HCT116 (cell line): ENCODE measurements around the gene GRK1. TPM values are rescaled to one million over a fixed set of nuclear protein-coding genes. Genes with fewer than 3 reads are reported as not detected.

Experiments
- ATAC-seq: fragments of 200-7000 bp; cut with Tn5 transposase; 2 replicates; pipeline ENCODE4 v1.9.1; 2020; ENCODE audit warnings: mild to moderate bottlenecking, moderate library complexity
- BruUV-seq: library from RNA; stranded (reverse); fragments of 400-500 nt; replicated peaks from 2 replicates; lab custom pipeline; 2021; lab: Mats Ljungman, UMichigan
- CTCF ChIA-PET: fragments of 300-600 bp; sonication (Branson Sonifier 250); formaldehyde crosslinking; loops from one replicate; lab custom pipeline; 2021; ENCODE audit warnings: antibody characterized with exemption; lab: Charles Lee
- POLR2A ChIA-PET: fragments of 300-600, 350-600 bp; sonication (Branson Sonifier 250); formaldehyde crosslinking; loops from one replicate; lab custom pipeline; 2021; ENCODE audit warnings: antibody characterized with exemption; lab: Charles Lee
- RAD21 ChIA-PET, 2 experiments: fragments of 300-600 bp; sonication (Branson Sonifier 250); formaldehyde crosslinking; loops; one replicate each; lab custom pipeline; 2023; ENCODE audit warnings: low total read pairs in 2 of 2; ENCODE audit not compliant: uncharacterized antibody in 2 of 2, unreplicated experiment in 2 of 2, low non-redundant PET in 1 of 2; lab: Charles Lee
- DNase-seq: peaks from one replicate; pipeline ENCODE4 v3.0.0-alpha.2; 2010; ENCODE audit warnings: low read depth, low spot score
- H2AFZ ChIP-seq: fragments of 200-600 bp; shearing (Covaris generic), sonication (generic); 2 replicates; pipeline ENCODE4 v1.6.1; 2017; ENCODE audit warnings: low read depth, mixed run types, mixed read lengths, antibody characterized with exemption, low read length; ENCODE audit not compliant: poor library complexity, severe bottlenecking
- H3K27ac ChIP-seq: 2 replicates; pipeline ENCODE4 v1.5.1; 2012; ENCODE audit warnings: low read depth, low read length
- H3K27me3 ChIP-seq: fragments of 200-600 bp; sonication (generic); 2 replicates; pipeline ENCODE4 v1.6.1; 2016; ENCODE audit warnings: mixed run types, low read length, mixed read lengths; ENCODE audit not compliant: insufficient read depth
- H3K36me3 ChIP-seq, 2 experiments: fragments of 200-500 bp in 1 of 2; fragments of 200-600 bp in 1 of 2; sonication (Bioruptor generic) in 1 of 2; sonication (generic) in 1 of 2; 2 replicates each; pipeline versions ENCODE4 v1.5.1 to v1.6.1; 2014 to 2016; ENCODE audit warnings: low read length in 2 of 2, inconsistent platforms in 1 of 2, mixed read lengths in 1 of 2, mixed run types in 1 of 2; ENCODE audit not compliant: insufficient read depth in 2 of 2, control insufficient read depth in 1 of 2
- H3K4me1 ChIP-seq, 2 experiments: fragments of 200-600 bp in 1 of 2; sonication (generic) in 1 of 2; 2 replicates each; pipeline versions ENCODE4 v1.5.1 to v1.6.1; 2012 to 2017; ENCODE audit warnings: low read length in 2 of 2, inconsistent platforms in 1 of 2, mild to moderate bottlenecking in 1 of 2, mixed read lengths in 1 of 2, mixed run types in 1 of 2, moderate library complexity in 1 of 2; ENCODE audit not compliant: insufficient read depth in 2 of 2, control insufficient read depth in 1 of 2
- H3K4me2 ChIP-seq: fragments of 200-600 bp; sonication (generic); 2 replicates; pipeline ENCODE4 v1.6.1; 2017; ENCODE audit warnings: mixed run types, low read length, mixed read lengths
- H3K4me3 ChIP-seq, 2 experiments: fragments of 200-600 bp in 1 of 2; sonication (generic) in 1 of 2; replicated peaks in 1 of 2; 2 replicates each; pipeline ENCODE4 v1.5.1; 2011 to 2016; ENCODE audit warnings: low read length in 2 of 2, control low read depth in 1 of 2, low read depth in 1 of 2, mild to moderate bottlenecking in 1 of 2, mixed read lengths in 1 of 2, mixed run types in 1 of 2
- H3K79me2 ChIP-seq: fragments of 200-600 bp; sonication (generic); 2 replicates; pipeline ENCODE4 v1.6.1; 2017; ENCODE audit warnings: mild to moderate bottlenecking, mixed run types, low read length, moderate library complexity, mixed read lengths; ENCODE audit not compliant: insufficient read depth
- H3K9ac ChIP-seq: fragments of 200-600 bp; sonication (generic); 2 replicates; pipeline ENCODE4 v1.6.1; 2016; ENCODE audit warnings: low read length, mixed read lengths
- H3K9me2 ChIP-seq: fragments of 200-600 bp; sonication (generic), shearing (Covaris generic); 2 replicates; pipeline ENCODE4 v1.6.1; 2017; ENCODE audit warnings: mixed run types, mild to moderate bottlenecking, moderate library complexity; ENCODE audit not compliant: insufficient read depth
- H3K9me3 ChIP-seq, 2 experiments: fragments of 200-500 bp in 1 of 2; fragments of 200-600 bp in 1 of 2; sonication (Bioruptor generic) in 1 of 2; sonication (generic) in 1 of 2; 2 replicates each; pipeline ENCODE4 v1.6.1; 2014 to 2017; ENCODE audit warnings: low read length in 2 of 2, mixed read lengths in 2 of 2, inconsistent platforms in 1 of 2, low read depth in 1 of 2, mild to moderate bottlenecking in 1 of 2, mixed run types in 1 of 2, moderate library complexity in 1 of 2; ENCODE audit not compliant: control insufficient read depth in 1 of 2, insufficient read depth in 1 of 2
- H4K20me1 ChIP-seq: fragments of 200-600 bp; sonication (generic), shearing (Covaris generic); 2 replicates; pipeline ENCODE4 v1.6.1; 2017; ENCODE audit warnings: mixed run types, mild to moderate bottlenecking, moderate library complexity; ENCODE audit not compliant: insufficient read depth
- CBX3 ChIP-seq: IDR thresholded peaks from 2 replicates; pipeline ENCODE4 v1.6.1; 2012; ENCODE audit warnings: low read depth
- CEBPB ChIP-seq: IDR thresholded peaks from 2 replicates; pipeline ENCODE4 v1.6.1; 2012; ENCODE audit warnings: low read depth
- ELF1 ChIP-seq: IDR thresholded peaks from 2 replicates; pipeline ENCODE4 v1.6.1; 2012; ENCODE audit warnings: low read depth, borderline replicate concordance
- EZH2phosphoT487 ChIP-seq: fragments of 200-600 bp; IDR thresholded peaks from 2 replicates; pipeline ENCODE4 v1.6.1; 2018; ENCODE audit warnings: antibody characterized with exemption, borderline replicate concordance
- JUND ChIP-seq: IDR thresholded peaks from 2 replicates; pipeline ENCODE4 v1.6.1; 2012
- POLR2A ChIP-seq: IDR thresholded peaks from 2 replicates; pipeline ENCODE4 v1.7.0; 2011; ENCODE audit warnings: borderline replicate concordance; ENCODE audit not compliant: insufficient read depth, insufficient read length; ENCODE audit errors: extremely low read depth
- POLR2AphosphoS5 ChIP-seq: IDR thresholded peaks from 2 replicates; pipeline ENCODE4 v1.6.1; 2011; ENCODE audit warnings: mild to moderate bottlenecking, low read depth, low read length, moderate library complexity
- RAD21 ChIP-seq: IDR thresholded peaks from 2 replicates; pipeline ENCODE4 v1.6.1; 2012; ENCODE audit warnings: low read depth, mild to moderate bottlenecking
- SIN3A ChIP-seq: IDR thresholded peaks from 2 replicates; pipeline ENCODE4 v1.6.1; 2012; ENCODE audit warnings: low read depth
- TCF7L2 ChIP-seq: IDR thresholded peaks from 2 replicates; pipeline ENCODE4 v1.7.0; 2011; ENCODE audit warnings: borderline replicate concordance, inconsistent platforms; ENCODE audit not compliant: insufficient read depth, insufficient read length; ENCODE audit errors: extremely low read depth
- YY1 ChIP-seq: IDR thresholded peaks from 2 replicates; pipeline ENCODE4 v1.6.1; 2011; ENCODE audit warnings: low read length, low read depth, moderate library complexity, mild to moderate bottlenecking; ENCODE audit not compliant: insufficient replicate concordance; ENCODE audit errors: extremely low read depth
- ZFX ChIP-seq: fragments of 450-650 bp; IDR thresholded peaks from 2 replicates; pipeline ENCODE4 v1.6.1; 2017
- ZNF274 ChIP-seq: fragments of 200-500 bp; sonication (Bioruptor generic); IDR thresholded peaks from 2 replicates; pipeline ENCODE4 v1.6.1; 2014; ENCODE audit warnings: mild to moderate bottlenecking, low read depth, low read length, inconsistent platforms
- intact Hi-C: fragments of 100-400 bp; cut with micrococcal nuclease; formaldehyde crosslinking; loops from 2 replicates; pipeline ENCODE4 v1.10.0; 2022
- total RNA-seq: library from RNA; stranded (reverse); gene quantifications from one replicate; pipeline ENCODE4 v1.2.1, GENCODE V29; 2021; ENCODE audit not compliant: unreplicated experiment
- TF ChIP-seq, protein P1 (sequence below), 3 experiments: fragments of 200-600 bp in 1 of 3; sonication (generic) in 1 of 3; IDR thresholded peaks in 2 of 3; conservative IDR thresholded peaks in 1 of 3; 2 replicates each; pipeline ENCODE4 v1.5.1; 2012 to 2017; ENCODE audit warnings: low read depth in 2 of 3, low read length in 2 of 3, antibody characterized with exemption in 1 of 3, borderline replicate concordance in 1 of 3, control low read depth in 1 of 3, mild to moderate bottlenecking in 1 of 3, mixed read lengths in 1 of 3, mixed run types in 1 of 3, moderate library complexity in 1 of 3; ENCODE audit not compliant: insufficient read depth in 1 of 3
- TF ChIP-seq, protein P2 (sequence below): IDR thresholded peaks from 2 replicates; pipeline ENCODE4 v1.6.1; 2011; ENCODE audit warnings: mild to moderate bottlenecking, low read length, moderate library complexity; ENCODE audit not compliant: insufficient replicate concordance; ENCODE audit errors: extremely low read depth
- TF ChIP-seq, protein P3 (sequence below): IDR thresholded peaks from 2 replicates; pipeline ENCODE4 v1.6.1; 2012
- TF ChIP-seq, protein P4 (sequence below): IDR thresholded peaks from 2 replicates; pipeline ENCODE4 v1.6.1; 2012; ENCODE audit warnings: low read depth

GRK1 gene
- total RNA-seq, 1 experiment from 2014 or later, result not detected

DNA sequence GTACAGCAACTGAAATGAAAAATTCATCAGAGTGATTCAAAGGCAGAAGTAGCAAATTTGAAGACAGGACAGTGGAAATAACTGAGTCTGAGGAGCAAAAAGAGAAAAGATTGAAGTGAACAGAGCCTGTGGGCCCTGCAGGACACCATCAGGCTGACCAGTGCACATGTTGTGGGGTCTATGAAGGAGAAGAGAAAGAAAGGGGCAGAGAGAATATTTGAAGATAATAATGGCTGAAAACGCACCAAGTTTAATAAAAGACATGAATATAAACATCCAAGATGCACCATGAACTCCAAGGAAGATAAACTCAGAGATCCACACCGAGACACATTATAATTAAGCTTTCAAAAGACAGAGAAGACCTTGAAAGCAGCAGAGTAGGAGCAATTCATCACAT is 24.5 kb upstream of the GRK1 start:
- CTCF ChIA-PET, result no interaction called here
- no peak overlapping the region for H3K4me3 ChIP-seq

More for the DNA sequence above, 24.5 kb upstream of the GRK1 start:
- ChIA-PET POLR2A (no interaction called here), RAD21 (no interaction called here)
- H3K9me3 ChIP-seq, result no peaks in the 10 kb centered on the region
- peaks cover 7 to 9% of the 10 kb centered on the region in 2 experiments; a peak in 3 of 4 replicates for H3K4me1 ChIP-seq
- ATAC-seq (no peak), DNase-seq (no peak)
- H4K20me1 ChIP-seq, result no peaks in the 10 kb centered on the region
- H3K79me2 ChIP-seq, result no peaks in the 10 kb centered on the region
- H3K27ac ChIP-seq, result no peak overlapping the region
- H3K9ac ChIP-seq, result no peak overlapping the region
- intact Hi-C loops, result no loop called here
- TF ChIP-seq TCF7L2, result no peak
- TF ChIP-seq ELF1, result no peak
- TF ChIP-seq, protein P1, sequence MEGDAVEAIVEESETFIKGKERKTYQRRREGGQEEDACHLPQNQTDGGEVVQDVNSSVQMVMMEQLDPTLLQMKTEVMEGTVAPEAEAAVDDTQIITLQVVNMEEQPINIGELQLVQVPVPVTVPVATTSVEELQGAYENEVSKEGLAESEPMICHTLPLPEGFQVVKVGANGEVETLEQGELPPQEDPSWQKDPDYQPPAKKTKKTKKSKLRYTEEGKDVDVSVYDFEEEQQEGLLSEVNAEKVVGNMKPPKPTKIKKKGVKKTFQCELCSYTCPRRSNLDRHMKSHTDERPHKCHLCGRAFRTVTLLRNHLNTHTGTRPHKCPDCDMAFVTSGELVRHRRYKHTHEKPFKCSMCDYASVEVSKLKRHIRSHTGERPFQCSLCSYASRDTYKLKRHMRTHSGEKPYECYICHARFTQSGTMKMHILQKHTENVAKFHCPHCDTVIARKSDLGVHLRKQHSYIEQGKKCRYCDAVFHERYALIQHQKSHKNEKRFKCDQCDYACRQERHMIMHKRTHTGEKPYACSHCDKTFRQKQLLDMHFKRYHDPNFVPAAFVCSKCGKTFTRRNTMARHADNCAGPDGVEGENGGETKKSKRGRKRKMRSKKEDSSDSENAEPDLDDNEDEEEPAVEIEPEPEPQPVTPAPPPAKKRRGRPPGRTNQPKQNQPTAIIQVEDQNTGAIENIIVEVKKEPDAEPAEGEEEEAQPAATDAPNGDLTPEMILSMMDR (IDR thresholded peaks at IDR 0.05 in 2 of 3, conservative IDR thresholded peaks at IDR 0.05 in 1 of 3; ENCODE audit: borderline replicate concordance in 1 of 3, insufficient read depth in 1 of 3, low read depth in 2 of 3, low read length in 2 of 3), result no peak
- TF ChIP-seq, protein P2, sequence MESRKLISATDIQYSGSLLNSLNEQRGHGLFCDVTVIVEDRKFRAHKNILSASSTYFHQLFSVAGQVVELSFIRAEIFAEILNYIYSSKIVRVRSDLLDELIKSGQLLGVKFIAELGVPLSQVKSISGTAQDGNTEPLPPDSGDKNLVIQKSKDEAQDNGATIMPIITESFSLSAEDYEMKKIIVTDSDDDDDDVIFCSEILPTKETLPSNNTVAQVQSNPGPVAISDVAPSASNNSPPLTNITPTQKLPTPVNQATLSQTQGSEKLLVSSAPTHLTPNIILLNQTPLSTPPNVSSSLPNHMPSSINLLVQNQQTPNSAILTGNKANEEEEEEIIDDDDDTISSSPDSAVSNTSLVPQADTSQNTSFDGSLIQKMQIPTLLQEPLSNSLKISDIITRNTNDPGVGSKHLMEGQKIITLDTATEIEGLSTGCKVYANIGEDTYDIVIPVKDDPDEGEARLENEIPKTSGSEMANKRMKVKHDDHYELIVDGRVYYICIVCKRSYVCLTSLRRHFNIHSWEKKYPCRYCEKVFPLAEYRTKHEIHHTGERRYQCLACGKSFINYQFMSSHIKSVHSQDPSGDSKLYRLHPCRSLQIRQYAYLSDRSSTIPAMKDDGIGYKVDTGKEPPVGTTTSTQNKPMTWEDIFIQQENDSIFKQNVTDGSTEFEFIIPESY, result no peak
- no peak for TF ChIP-seq POLR2A
- TF ChIP-seq YY1, result no peak
- no peak for TF ChIP-seq RAD21
- TF ChIP-seq CBX3, result no peak
- no peak for TF ChIP-seq EZH2phosphoT487
- TF ChIP-seq JUND, result no peak
- no peak for TF ChIP-seq POLR2AphosphoS5
- TF ChIP-seq, protein P3, sequence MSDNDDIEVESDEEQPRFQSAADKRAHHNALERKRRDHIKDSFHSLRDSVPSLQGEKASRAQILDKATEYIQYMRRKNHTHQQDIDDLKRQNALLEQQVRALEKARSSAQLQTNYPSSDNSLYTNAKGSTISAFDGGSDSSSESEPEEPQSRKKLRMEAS, result no peak
- no peak for TF ChIP-seq CEBPB
- TF ChIP-seq ZNF274, result no peak
- TF ChIP-seq, protein P4, sequence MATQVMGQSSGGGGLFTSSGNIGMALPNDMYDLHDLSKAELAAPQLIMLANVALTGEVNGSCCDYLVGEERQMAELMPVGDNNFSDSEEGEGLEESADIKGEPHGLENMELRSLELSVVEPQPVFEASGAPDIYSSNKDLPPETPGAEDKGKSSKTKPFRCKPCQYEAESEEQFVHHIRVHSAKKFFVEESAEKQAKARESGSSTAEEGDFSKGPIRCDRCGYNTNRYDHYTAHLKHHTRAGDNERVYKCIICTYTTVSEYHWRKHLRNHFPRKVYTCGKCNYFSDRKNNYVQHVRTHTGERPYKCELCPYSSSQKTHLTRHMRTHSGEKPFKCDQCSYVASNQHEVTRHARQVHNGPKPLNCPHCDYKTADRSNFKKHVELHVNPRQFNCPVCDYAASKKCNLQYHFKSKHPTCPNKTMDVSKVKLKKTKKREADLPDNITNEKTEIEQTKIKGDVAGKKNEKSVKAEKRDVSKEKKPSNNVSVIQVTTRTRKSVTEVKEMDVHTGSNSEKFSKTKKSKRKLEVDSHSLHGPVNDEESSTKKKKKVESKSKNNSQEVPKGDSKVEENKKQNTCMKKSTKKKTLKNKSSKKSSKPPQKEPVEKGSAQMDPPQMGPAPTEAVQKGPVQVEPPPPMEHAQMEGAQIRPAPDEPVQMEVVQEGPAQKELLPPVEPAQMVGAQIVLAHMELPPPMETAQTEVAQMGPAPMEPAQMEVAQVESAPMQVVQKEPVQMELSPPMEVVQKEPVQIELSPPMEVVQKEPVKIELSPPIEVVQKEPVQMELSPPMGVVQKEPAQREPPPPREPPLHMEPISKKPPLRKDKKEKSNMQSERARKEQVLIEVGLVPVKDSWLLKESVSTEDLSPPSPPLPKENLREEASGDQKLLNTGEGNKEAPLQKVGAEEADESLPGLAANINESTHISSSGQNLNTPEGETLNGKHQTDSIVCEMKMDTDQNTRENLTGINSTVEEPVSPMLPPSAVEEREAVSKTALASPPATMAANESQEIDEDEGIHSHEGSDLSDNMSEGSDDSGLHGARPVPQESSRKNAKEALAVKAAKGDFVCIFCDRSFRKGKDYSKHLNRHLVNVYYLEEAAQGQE, result no peak
- no peak for TF ChIP-seq SIN3A
- no peak for TF ChIP-seq ZFX
- H3K4me2 ChIP-seq, result no peak overlapping the region
- peaks cover 16 to 29% of the 10 kb centered on the region in 2 experiments; a peak in 3 of 4 replicates for H3K36me3 ChIP-seq
- H2AFZ ChIP-seq, result no peak overlapping the region
- no peaks in the 10 kb centered on the region for H3K9me2 ChIP-seq
- no TSS peak for BruUV-seq
- no peaks in the 10 kb centered on the region for H3K27me3 ChIP-seq
